ENCODE data around the gene CCDC148.

CCDC148 gene

DNA sequence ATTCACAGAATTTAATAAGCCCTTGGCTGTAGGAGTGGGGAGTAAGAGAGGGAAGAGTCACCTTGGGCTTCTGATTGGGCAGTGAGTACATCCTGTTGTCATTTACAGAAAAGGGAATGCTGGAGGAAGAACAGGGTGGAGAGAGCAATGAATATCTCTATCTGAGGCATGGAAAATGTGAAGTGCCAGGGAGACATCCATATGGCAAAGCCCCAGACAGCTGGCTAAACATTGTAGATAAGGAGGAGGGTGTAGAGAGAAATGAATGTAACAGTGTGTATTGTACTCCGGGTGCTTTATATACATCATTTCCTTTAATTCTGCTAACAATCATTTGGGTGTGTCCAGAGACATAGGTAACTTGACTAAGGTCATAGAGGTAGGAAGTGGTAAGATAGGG is 251.3 kb downstream of the CCDC148 start:
- DNase-seq, result no peak

DNA sequence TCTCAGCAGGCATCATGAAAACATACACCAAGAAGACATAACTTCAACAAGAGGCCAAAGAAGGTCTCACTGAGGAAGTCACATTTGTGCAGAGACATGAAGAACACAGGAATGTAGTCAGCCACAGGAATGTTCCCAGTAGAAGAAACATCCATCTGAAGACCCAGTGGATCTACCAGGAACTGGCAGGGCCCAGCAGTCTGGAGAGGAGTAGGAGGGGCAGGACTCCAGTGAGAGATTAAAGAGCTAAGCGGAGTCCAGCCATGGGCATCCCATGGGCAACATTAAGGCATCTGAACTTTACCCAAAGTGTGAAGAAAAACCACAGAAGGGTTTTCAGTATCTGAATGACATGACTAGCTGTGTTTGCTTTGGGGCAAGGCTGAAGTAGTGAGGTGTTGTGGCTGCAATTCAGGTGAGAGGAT is 251.8 kb downstream of the CCDC148 start:
- no peak for DNase-seq

DNA sequence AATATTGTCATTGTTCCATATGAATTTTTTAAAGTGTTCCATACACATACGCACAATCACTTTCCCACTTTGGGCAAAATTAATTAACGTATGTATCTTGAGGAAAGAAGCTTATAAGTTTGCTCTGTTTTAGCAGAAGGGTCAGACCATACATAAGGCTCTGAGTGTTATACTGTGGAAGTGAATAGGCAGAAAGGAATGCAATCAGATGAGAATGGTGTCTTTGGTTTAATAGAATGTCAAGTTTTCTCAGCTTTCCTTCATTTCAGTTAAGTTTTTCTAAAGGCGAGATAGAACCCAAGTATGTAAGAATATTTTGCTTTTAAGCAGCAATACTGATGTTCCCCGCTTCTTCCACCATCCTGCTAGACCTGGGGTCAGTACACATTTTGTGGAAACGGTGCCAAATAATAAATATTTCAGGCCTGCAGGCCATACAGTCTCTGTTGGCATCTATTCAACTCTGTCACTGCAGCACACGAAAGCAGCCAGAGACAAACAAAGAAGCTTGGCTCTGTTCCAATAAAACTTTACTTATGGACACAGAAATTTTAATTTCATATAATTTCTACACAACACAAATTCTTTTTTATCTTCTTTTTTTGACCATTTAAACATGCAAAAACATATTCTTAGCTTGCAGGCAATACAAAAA is 254.3 kb downstream of the CCDC148 start:
- no peak for DNase-seq

DNA sequence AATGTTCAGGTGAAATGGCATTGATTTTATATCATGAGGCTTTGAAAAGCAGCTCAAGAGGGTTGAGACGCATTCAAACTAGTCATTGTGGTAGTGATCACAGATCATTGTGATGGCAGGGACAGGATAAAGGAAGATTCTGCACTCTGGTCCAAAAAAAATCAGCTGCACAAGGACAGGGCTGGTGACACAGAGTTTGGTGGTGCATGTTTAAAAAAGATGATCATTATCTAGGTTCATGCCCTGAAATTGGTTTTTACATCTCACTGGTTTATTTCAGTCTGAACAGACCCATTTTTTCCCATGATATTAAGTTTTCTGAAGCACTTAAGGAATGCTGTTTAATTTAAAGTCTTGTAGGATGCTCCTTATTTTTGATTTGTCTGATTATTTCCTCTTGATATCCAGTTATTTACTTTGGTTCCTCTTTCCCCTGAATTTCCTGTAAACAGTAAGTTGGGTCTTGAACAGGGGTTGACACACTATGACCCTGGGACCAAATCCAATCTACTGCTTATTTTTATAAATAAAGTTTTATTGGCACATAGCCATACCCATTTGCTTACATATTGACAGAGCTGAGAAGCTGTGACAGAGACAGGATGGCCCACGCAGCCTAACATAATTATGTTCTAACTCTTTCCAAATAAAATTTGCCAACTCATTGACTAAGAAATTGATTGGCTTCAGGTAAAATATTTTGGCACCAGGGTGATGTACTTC is 256.5 kb downstream of the CCDC148 start:
- DNase-seq, result no peak

DNA sequence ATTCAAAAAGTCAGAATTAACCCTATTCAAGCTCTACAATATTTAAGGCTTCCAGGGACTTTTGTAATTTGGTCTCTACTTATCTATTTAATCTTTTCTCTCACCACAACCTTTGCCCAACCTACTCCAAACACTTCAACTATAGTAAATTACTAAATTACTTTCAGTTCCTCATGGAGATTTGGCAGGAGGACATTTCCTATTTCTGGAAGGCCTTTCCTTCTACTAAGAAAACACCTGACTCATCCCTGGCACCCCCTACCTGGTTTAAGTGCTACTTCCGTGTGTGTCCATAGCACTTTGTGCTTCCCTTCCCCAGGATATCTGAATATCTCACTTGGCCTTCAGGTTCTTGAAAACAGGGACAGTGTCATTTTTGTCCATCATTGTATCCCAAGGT is 258.6 kb downstream of the CCDC148 start:
- no peak for DNase-seq

DNA sequence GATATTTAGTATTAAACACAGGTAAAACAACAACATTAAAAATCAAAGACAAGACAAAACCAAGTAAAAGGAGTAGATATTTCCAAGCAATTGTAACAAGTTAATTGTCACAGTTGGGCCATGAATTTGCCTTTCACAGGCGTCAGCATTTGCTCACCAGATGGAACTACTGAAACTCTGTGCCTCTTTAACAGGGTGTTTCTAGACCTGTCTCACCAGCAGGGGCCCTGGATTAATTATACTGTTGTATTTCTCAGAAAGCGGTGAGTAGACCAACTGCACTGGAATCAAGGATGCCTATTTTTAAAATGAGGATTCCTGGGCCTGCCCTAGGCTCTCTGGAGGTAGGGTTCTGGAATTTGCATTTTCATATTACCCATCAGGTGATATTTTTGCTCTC is 262.3 kb downstream of the CCDC148 start:
- no peak for DNase-seq

DNA sequence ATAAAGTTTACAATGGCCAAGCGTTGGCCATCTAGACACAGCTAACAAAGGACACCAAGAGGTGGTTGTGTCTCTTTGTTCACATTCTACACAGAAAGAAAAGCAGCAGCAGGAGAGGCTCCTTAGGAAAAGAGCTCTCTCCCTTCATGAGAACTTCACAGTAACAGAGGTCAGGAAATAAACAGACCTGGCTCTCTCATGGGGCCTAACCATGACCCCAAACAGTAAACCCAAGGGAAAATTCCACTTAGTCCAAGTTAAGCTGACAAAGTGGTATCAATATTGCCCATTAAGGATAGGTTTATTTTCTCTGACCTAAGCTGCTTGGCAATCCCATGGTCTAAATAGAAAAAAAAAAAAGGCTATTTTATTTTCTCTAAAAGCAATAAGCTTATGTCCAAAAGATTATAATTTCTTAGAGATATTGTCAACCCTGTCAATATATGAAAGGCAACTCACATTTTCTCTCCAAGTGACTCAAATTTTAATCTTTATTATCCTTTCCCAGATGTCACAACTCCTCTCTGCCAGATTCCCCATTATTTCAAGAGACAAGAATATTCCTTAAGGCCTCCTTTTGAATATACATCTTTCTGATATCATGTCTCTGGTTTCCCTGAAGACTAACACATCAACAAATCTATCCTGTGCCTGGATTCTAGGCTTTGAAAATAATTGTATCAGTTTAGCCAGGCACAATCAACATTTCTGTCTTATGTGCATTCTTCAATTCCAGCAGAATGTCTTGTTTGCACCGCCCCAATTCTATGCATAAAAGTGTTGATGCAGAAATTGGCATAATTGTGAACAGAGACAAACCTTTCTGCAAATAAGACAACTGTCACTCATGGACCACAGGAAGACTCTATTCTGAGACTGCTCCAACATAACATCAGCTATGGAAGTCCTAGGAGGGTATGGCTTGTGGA is 263.8 kb downstream of the CCDC148 start:
- no peak for DNase-seq

DNA sequence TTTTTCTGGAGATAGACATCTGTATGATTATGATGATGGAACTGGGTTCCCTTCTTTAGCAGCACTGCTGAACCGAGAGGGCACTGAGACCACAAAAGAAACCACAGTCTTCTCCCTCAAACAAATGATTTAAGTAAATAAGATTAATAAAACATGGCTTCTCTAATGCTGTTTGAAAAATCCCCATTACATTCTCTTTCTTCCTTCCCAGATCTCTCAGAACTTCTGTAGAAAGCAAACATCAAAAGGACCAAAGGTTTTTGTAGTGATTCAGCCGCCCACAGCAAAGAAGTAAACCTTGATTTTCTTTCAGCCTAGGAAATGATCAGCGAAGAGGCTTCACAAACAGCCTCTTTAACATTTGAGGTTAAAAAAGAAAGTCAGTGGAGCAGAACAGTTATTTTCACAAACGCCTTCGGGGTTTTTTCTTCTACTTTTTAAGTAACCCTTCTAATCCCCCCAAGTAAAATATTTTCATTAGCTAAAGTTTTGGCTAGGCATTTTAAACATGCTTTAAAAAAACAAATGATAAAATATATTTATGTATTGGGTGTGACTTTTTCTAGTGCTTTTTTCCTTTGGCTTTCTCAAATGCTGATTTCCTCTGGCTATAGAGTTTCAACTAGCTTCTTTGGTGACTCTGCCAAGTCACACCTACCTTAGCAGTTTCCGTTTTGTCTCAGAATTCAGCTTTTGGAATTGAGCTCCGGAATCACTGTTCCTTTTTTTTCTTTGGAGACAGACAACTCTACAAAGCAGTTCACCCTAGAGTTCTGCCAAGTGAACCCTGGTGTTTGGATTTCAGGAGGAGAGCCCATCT is 265.3 kb downstream of the CCDC148 start:
- no peak for DNase-seq

DNA sequence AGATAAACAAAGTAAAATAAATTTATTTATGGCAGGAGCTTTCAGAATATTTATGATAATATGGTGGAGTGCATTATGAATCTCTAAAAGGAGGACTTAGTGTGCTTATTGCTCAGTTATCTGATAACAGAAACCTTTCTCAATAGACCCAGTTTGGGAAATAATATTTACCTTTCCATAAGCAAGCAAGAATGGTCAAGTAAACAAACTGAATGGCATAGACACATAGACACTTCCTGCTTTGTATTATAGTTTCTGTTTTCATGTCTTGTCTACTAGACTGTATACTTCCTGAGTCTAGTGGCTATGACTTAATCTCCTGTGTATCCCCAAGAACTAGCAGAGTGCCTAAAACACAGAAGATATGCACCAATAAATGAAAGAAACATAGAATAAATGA is 267.0 kb downstream of the CCDC148 start:
- DNase-seq, result no peak

DNA sequence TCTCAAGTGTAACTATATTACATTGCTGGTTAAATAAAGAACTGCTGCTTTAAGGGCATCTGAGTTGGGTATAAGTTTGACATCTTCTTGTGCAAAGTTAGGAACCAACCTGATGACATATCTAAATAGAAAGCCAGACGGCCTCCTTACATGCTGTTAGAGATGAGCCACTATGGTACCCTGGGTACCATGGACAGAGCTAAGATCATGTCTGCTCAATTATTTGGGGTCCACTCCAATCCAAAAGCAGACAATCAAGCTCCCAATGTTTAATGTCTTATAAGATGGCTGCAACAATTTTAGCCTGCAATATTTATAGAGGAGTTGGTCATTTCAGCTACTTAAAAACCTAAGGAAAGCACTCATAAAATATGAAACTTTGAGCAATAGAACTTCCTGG is 268.6 kb downstream of the CCDC148 start:
- DNase-seq, result no peak

DNA sequence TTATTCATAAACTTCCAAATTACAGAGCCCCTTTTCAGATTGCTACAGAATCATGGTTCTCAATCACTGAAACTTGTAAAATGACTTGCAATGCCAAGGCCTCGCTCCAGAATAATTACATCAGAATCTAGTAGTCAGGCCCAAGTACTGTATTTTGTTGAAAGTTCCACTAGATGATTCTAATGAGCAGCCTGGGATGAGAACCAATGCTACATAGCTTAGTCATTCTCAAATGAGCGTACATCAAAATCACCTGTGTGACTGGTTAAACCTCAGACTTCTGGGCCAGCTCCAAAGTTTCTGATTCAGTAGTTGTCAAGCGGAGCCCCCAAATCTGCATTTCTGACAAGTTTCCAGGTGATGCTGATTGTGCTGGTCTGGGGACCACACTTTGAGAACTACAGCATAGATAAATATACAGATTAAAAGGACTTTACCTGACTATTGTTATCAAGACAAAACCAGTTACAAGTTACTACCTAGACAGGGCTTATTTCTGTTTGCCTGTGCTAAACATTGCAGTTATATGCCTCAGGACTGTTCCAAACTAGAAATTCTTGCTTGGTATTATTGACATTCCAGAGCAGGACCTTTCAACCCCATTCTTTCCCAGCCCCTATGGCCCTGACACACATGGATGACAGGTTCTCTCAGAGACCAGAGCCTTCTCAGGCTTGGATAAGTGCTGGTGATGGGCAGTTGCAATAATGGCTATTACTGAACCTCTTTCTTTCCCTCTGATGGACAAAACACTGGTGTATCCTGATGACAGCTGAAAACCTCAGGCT is 271.8 kb downstream of the CCDC148 start:
- no peak for DNase-seq

DNA sequence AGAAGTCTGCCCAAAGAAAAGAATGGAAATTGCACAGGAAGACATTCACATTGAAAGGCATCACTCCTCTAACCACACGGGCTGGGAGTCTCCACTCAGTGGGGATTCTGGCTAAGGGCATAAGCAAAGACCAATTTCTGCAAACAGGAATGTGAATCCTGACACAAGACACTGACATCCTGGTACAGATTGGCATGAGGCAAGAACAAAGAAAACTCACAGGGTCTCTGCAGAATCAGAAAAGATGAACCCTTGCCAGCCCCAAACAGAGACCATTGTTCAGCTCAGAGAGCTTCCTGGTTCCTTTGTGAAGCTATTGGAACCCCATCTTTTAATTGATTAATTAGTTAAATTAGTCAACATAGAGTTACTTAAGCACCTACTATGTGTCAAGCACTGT is 272.6 kb downstream of the CCDC148 start:
- DNase-seq, result no peak

DNA sequence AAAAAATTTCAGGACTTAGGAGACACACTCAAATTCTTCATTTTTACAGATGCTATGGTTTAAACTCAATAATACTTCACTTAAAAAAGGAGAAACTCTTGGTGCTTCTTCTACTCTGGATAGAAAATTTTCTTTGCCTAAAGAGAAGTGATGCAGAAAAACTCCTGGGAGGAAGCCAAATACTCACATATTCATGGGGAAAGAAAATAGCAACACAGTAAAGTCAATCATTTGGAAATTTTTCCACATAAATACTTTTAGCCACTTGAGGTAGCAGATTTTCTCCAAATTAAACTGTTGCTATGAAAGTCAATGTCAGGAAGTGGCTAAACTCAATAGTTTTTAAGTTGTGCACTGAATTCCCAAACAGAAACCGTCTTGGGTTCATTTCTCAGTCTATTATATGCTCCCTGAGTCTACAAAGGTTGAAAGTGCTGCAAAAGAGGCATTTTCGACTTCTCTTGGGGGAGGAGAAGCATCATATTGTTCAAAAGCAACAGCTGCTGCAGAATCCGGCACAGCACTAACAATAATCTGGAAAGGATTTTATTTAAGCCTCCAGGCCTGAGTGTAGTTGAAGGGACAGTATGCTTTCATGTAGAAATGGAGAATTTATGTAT is 273.8 kb downstream of the CCDC148 start:
- DNase-seq, result no peak

DNA sequence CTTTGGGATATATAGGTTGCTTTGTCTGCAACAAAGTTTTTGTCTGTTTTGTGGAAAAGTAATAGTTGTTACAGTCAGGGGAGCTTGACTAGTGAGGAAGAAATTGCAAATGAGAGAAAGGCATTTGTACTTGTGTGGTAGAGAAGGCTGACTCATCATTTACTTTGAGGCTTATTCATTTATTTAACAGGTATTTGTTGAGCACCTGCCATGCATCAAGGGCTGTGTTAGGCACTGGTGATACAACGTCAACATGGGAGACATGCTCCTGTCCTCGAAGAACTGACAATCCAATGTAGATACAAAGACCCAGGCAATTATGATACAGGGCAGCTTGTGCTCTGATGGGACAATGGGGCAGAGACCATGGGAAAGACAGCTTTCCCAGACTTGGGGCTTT is 275.4 kb downstream of the CCDC148 start:
- DNase-seq, result no peak

DNA sequence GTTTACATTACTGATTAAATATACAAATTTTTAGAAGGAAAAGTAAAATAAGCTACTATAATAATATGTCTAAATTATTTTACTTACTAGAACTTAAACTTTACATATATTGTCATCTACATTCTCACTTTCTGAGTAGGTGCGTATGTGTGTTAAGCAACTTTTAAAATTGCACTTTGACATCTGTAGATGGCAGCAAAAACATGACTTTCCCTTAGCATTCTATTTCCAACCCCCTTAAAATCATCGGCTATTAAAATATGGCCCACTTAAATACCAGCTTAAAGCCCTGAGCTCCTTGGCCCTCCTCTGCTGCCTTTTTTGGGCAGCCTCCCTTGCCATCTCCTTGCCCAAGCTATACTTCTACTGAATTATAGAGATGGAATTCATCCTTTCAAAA is 276.9 kb downstream of the CCDC148 start:
- no peak for DNase-seq

DNA sequence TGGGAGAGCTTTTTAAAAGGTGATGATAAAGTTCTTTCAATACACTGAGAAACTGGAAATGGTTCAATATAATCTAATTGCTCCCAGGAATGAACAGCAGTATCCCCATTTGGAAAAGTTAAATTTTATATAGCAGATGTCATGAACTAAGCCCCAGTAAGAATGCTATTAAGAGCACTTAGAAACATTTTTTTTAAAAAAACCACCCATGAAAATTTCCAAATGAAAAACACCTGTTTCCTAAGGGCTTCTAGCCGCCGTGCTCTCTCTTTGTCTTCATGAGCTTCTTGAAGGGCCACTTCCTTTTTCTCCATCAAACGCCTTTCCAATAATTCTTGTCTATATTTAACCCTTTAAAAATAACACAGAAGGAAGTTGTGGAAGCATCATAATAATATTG is 277.9 kb downstream of the CCDC148 start:
- no peak for DNase-seq

DNA sequence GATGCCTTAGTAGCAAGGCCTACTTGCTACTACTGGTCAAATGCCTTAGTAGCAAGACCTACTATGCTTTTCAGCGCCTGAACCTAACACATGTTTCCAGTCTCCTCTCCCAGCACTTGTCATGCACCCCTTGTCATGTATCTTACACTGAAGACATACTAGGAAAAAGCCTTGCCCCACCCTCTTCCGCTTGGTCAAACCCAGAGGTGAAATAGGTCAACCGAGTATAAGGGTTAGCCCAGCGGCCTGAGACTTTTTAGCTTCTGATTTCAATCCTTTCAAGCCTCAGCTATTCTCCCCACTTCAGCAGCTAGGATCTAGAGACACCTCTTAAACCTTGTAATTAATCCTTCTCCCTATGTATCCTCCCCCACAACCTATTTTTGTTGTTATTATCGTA is 281.6 kb downstream of the CCDC148 start:
- no peak for DNase-seq

DNA sequence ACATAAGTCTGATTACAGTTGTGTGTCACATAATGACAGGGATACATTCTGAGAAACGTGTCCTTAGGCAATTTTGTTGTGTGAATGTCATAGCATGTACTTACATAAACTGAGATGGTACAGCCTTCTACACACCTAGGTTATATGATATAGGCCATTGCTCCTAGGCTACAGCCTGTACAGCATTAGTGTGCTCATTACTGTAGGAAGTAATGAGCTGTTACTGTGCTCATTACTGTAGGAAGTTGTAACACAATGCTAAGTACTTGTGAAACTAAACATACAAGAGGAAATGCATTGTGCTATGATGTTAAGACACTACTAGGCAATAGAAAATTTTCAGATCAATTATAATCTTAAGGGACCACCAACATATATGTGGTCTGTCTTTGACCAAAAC is 282.1 kb downstream of the CCDC148 start:
- DNase-seq, result no peak

DNA sequence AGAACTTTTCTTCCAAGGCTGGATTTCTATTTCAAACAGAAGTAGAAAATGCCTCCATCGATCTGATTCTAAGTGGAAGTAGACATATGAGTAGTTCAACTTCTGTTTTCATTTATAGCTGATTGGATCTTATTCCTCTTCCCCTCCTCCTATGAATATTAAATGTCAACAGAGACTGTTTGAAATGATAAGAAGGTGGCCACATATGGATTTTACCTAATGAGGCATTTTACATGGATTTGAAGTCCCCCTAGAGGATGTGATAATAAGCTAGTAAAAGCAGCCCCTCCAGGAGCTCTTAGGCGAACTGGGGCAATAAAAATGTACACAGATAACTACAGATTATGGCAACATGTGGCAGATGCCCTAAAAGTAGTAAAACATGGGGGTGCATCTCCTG is 283.8 kb downstream of the CCDC148 start:
- DNase-seq, result no peak

DNA sequence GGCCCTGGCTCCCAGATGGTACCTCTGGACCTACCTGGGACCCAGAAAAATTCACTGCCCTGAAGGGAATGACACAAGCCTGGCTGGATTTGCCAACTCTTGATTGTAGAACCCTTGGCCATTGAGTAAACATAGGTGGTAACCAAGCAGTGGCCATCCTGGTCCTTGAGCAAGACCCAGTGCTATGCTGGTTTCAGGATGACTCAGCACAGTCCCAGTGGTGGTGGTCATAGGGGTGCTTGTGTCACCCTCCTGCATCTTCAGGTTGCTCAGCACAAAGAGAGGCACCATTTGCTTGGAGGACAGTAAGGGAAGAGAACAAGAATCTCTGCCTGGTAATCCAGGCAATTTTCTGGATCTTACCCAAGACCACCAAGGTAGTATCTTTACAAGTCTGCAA is 302.0 kb downstream of the CCDC148 start:
- DNase-seq, result no peak

DNA sequence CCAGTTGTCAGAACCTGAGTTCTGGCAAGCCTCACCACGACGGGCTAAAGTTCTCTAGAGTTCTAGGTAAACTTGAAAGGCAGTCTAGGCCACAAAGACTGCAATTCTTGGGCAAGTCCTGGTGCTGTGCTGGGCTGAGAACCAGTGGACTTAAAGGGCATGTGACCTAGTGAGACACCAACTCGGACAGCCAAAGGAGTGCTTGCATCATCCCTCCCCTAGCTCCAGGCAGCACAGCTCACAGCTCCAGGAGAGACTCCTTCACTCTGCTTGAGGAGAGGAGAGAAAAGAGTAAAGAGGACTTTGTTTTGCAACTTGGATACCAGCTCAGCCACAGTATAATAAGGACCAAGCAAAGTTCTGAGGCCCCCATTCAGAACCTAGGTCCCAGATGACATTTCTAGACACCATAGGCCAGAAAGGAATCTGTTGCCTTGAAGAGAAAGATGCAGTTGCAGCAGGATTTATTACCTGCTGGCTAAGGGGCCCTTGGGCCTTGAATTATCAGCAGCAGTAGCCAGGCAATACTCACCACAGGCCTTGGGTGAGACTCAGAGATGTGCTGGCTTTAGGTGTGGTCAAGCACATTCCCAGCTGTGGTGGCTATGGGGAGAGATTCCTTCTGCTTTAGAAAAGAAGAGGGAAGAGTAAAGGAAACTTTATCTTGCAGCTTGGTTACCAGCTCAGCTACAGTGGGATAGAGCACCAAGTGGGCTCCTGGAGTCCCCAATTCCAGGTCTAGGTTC is 303.1 kb downstream of the CCDC148 start:
- no peak for DNase-seq

Data from activated gamma-delta T cell (primary cell).